Coronary artery (tissue), 2 donors: ENCODE measurements around the gene MCC.

Experiments used
- DNase-seq: peaks from one replicate; pipeline ENCODE4 v3.0.0-alpha.2; 2017; ENCODE audit warnings: low spot score
- H3K27ac ChIP-seq, 2 donors: fragments of 200-600 bp; sonication (generic); one replicate each; pipeline ENCODE4 v1.5.1; 2016 to 2019
- H3K4me3 ChIP-seq: fragments of 200-600 bp; sonication (generic); 2 replicates; pipeline ENCODE4 v1.5.1; 2016; ENCODE audit warnings: mild to moderate bottlenecking, moderate library complexity
- CTCF ChIP-seq: fragments of 200-600 bp; sonication (generic); IDR thresholded peaks from one replicate; pipeline ENCODE4 v1.5.1; 2019; ENCODE audit warnings: antibody characterized with exemption

The MCC gene

GRCh38 chr5:113232221-113232620, 256.0 kb downstream of the MCC start:
- Histone ChIP-seq H3K27ac (no peak overlapping the region), H3K4me3 (no peak overlapping the region)
- DNase-seq: no peak
- TF ChIP-seq CTCF: no peak

- Histone ChIP-seq H3K4me3 (no peak overlapping the region), H3K27ac (no peak overlapping the region)
- no peak for DNase-seq
- TF ChIP-seq CTCF: no peak
These were observed 256.6 kb downstream of the MCC start for GRCh38 chr5:113231653-113232000.

- DNase-seq: no peak
- TF ChIP-seq CTCF: no peak
- no peak overlapping the region for H3K27ac ChIP-seq
- no peak overlapping the region for H3K4me3 ChIP-seq
These were observed 257.3 kb downstream of the MCC start for GRCh38 chr5:113230711-113231652.

GRCh38 chr5:113227798-113228197, 260.5 kb downstream of the MCC start:
- H3K27ac ChIP-seq: no peak overlapping the region
- DNase-seq: no peak
- no peak overlapping the region for H3K4me3 ChIP-seq
- TF ChIP-seq CTCF: no peak

- H3K27ac ChIP-seq: no peak overlapping the region
- DNase-seq: no peak
- H3K4me3 ChIP-seq: no peak overlapping the region
- TF ChIP-seq CTCF: no peak
These were observed 262.0 kb downstream of the MCC start for GRCh38 chr5:113226116-113226736.

- no peak for DNase-seq
- H3K4me3 ChIP-seq: no peak overlapping the region
These were observed 263.0 kb downstream of the MCC start for GRCh38 chr5:113225259-113225658.

More at GRCh38 chr5:113225259-113225658, 263.0 kb downstream of the MCC start:
- no peak for TF ChIP-seq CTCF
- no peak overlapping the region for H3K27ac ChIP-seq
